SK-N-SH treated with all-trans-retinoic acid at 6 μM for 48 hours (cell line): ENCODE results near the gene ASTN2.

Source experiments
- ATAC-seq: fragments of 200-7000 bp; cut with Tn5 transposase; 3 replicates; pipeline ENCODE4 v1.9.1; 2020; ENCODE audit warnings: mild to moderate bottlenecking, moderate library complexity
- ARNTL ChIP-seq: fragments of 450-650 bp; formaldehyde crosslinking; IDR thresholded peaks from 2 replicates; pipeline ENCODE4 v1.5.0; 2020; ENCODE audit warnings: low read depth, mild to moderate bottlenecking, moderate library complexity, borderline replicate concordance
- CREB5 ChIP-seq: fragments of 250-450 bp; sonication (Bioruptor Pico); IDR thresholded peaks from 2 replicates; pipeline ENCODE4 v1.5.1; 2020; ENCODE audit warnings: low read depth, mild to moderate bottlenecking, moderate library complexity
- CSDC2 ChIP-seq: fragments of 250-450 bp; sonication (Bioruptor Pico); IDR thresholded peaks from 2 replicates; pipeline ENCODE4 v1.5.0; 2020; ENCODE audit warnings: mild to moderate bottlenecking, moderate library complexity
- CSRNP3 ChIP-seq: fragments of 250-450 bp; sonication (Bioruptor Pico); IDR thresholded peaks from 2 replicates; pipeline ENCODE4 v1.5.1; 2021; ENCODE audit warnings: mild to moderate bottlenecking, moderate library complexity
- ESRRG ChIP-seq: fragments of 250-450 bp; sonication (Bioruptor Pico); IDR thresholded peaks from 2 replicates; pipeline ENCODE4 v1.6.1; 2021; ENCODE audit warnings: mild to moderate bottlenecking
- GLIS3 ChIP-seq: fragments of 250-450 bp; sonication (Bioruptor Pico); IDR thresholded peaks from 2 replicates; pipeline ENCODE4 v1.5.0; 2020; ENCODE audit warnings: mild to moderate bottlenecking, moderate library complexity
- ISL1 ChIP-seq: fragments of 250-450 bp; sonication (Bioruptor Pico); IDR thresholded peaks from 2 replicates; pipeline ENCODE4 v2.1.2; 2022; ENCODE audit warnings: mild to moderate bottlenecking, moderate library complexity
- OSR1 ChIP-seq: fragments of 250-450 bp; sonication (Bioruptor Pico); IDR thresholded peaks from 2 replicates; pipeline ENCODE4 v1.8.0; 2022; ENCODE audit warnings: moderate library complexity, mild to moderate bottlenecking, inconsistent platforms
- PATZ1 ChIP-seq: fragments of 250-450 bp; sonication (Bioruptor Pico); IDR thresholded peaks from 2 replicates; pipeline ENCODE4 v1.8.0; 2020; ENCODE audit warnings: mild to moderate bottlenecking, moderate library complexity, borderline replicate concordance
- POU6F1 ChIP-seq: fragments of 250-450 bp; sonication (Bioruptor Pico); IDR thresholded peaks from 2 replicates; pipeline ENCODE4 v1.8.0; 2021; ENCODE audit warnings: low read depth, mild to moderate bottlenecking, moderate library complexity, borderline replicate concordance
- PPARA ChIP-seq: fragments of 250-450 bp; sonication (Bioruptor Pico); IDR thresholded peaks from 2 replicates; pipeline ENCODE4 v1.5.0; 2020; ENCODE audit warnings: mild to moderate bottlenecking, borderline replicate concordance
- RARB ChIP-seq: fragments of 250-450 bp; sonication (Bioruptor Pico); IDR thresholded peaks from 2 replicates; pipeline ENCODE4 v1.8.0; 2021; ENCODE audit warnings: mild to moderate bottlenecking, moderate library complexity
- SNAI2 ChIP-seq: fragments of 250-450 bp; sonication (Bioruptor Pico); IDR thresholded peaks from 2 replicates; pipeline ENCODE4 v1.5.0; 2020; ENCODE audit warnings: mild to moderate bottlenecking, moderate library complexity
- TCF4 ChIP-seq: fragments of 250-450 bp; sonication (Bioruptor Pico); IDR thresholded peaks from 2 replicates; pipeline ENCODE4 v1.8.0; 2021; ENCODE audit warnings: mild to moderate bottlenecking, moderate library complexity, borderline replicate concordance
- TOX ChIP-seq: fragments of 250-450 bp; sonication (Bioruptor Pico); IDR thresholded peaks from 2 replicates; pipeline ENCODE4 v1.8.0; 2021; ENCODE audit warnings: mild to moderate bottlenecking, moderate library complexity, borderline replicate concordance
- TSHZ2 ChIP-seq: fragments of 250-450 bp; sonication (Bioruptor Pico); IDR thresholded peaks from 2 replicates; pipeline ENCODE4 v1.5.0; 2020; ENCODE audit warnings: mild to moderate bottlenecking, moderate library complexity
- ZC3H10 ChIP-seq: fragments of 250-450 bp; sonication (Bioruptor Pico); IDR thresholded peaks from 2 replicates; pipeline ENCODE4 v1.5.1; 2021; ENCODE audit warnings: mild to moderate bottlenecking, moderate library complexity
- ZFP3 ChIP-seq: fragments of 250-450 bp; sonication (Bioruptor Pico); IDR thresholded peaks from 2 replicates; pipeline ENCODE4 v1.5.0; 2020; ENCODE audit warnings: mild to moderate bottlenecking, moderate library complexity
- ZFP30 ChIP-seq: fragments of 450-650 bp; formaldehyde crosslinking; IDR thresholded peaks from 2 replicates; pipeline ENCODE4 v1.5.0; 2022; ENCODE audit warnings: mild to moderate bottlenecking, moderate library complexity
- ZNF565 ChIP-seq: fragments of 450-650 bp; formaldehyde crosslinking; conservative IDR thresholded peaks from 2 replicates; pipeline ENCODE4 v1.5.0; 2020; ENCODE audit warnings: low read depth, mild to moderate bottlenecking, moderate library complexity
- ZNF70 ChIP-seq: fragments of 450-650 bp; formaldehyde crosslinking; IDR thresholded peaks from 2 replicates; pipeline ENCODE4 v1.5.0; 2020; ENCODE audit warnings: mild to moderate bottlenecking, moderate library complexity
- ZNF8 ChIP-seq: fragments of 450-650 bp; formaldehyde crosslinking; IDR thresholded peaks from 2 replicates; pipeline ENCODE4 v1.5.0; 2020; ENCODE audit warnings: mild to moderate bottlenecking, moderate library complexity

Gene ASTN2

GRCh38 chr9:117000834-117001233, 414.0 kb downstream of the ASTN2 start:
- TF ChIP-seq ESRRG (no peak), ZC3H10 (no peak), ZFP3 (CRISPR knock-in tag) (no peak), CREB5 (no peak), ZNF565 (CRISPR knock-in tag) (no peak), TOX (CRISPR knock-in tag) (no peak), ARNTL (no peak)
- no peak for ATAC-seq

- ATAC-seq: no peak
- TF ChIP-seq ESRRG (no peak), CSRNP3 (CRISPR knock-in tag) (no peak), CSDC2 (no peak), ZNF8 (CRISPR knock-in tag) (no peak), ZFP30 (no peak)
These were observed 414.6 kb downstream of the ASTN2 start for GRCh38 chr9:117000196-117000723.

GRCh38 chr9:116998305-116998704, 416.6 kb downstream of the ASTN2 start:
- TF ChIP-seq CSRNP3 (CRISPR knock-in tag): no peak
- TF ChIP-seq CREB5: no peak
- TF ChIP-seq PATZ1: no peak
- TF ChIP-seq ESRRG: no peak
- no peak for TF ChIP-seq OSR1
- TF ChIP-seq PPARA (CRISPR knock-in tag): no peak
- TF ChIP-seq ZFP30: no peak
- TF ChIP-seq GLIS3: no peak
- TF ChIP-seq ARNTL: no peak
- no peak for TF ChIP-seq RARB
- TF ChIP-seq ZNF70 (CRISPR knock-in tag): no peak
- no peak for TF ChIP-seq TCF4 (CRISPR knock-in tag)
- TF ChIP-seq ZFP3 (CRISPR knock-in tag): no peak
- no peak for TF ChIP-seq TSHZ2
- no peak for TF ChIP-seq ISL1 (CRISPR knock-in tag)
- no peak for TF ChIP-seq POU6F1 (CRISPR knock-in tag)
- no peak for TF ChIP-seq SNAI2 (CRISPR knock-in tag)
- TF ChIP-seq, all 23 proteins: peak for 0
- no peak for ATAC-seq
